H1 (cell line): ENCODE measurements around the gene SART1. TPM values are rescaled to one million over a fixed set of nuclear protein-coding genes. Genes with fewer than 3 reads are reported as not detected.

Experiments used
- RAD21 ChIP-seq, 2 experiments: IDR thresholded peaks in 1 of 2; conservative IDR thresholded peaks in 1 of 2; 2 replicates each; pipeline ENCODE4 v1.6.1; 2011; ENCODE audit warnings: low read depth in 2 of 2, low read length in 2 of 2, improper control_type of control experiment in 1 of 2, inconsistent platforms in 1 of 2, mild to moderate bottlenecking in 1 of 2, moderate library complexity in 1 of 2
- polyA plus RNA-seq, 7 experiments: library from polyadenylated mRNA; depleted of rRNA in 3 of 7; stranded (reverse) in 5 of 7; unstranded in 2 of 7; fragments of >200 nt in 5 of 7; fragments of 200-250 nt in 2 of 7; gene quantifications; 1 replicate in 5 of 7; 2 replicates in 1 of 7; 4 replicates in 1 of 7; pipeline versions ENCODE4 v1.2.1 to v1.2.3, GENCODE V29; 2011 to 2013; ENCODE audit warnings: missing spikeins in 2 of 7, mixed read lengths in 2 of 7
- total RNA-seq: library from RNA; stranded (reverse); fragmentation: NEBNext Ultra II Directional; extraction: Animal tissue kit (Norgen Biotek cat#: 25700); gene quantifications from 2 replicates; pipeline ENCODE4 v1.2.1, GENCODE V29; 2021

SART1 gene
- total and polyA plus RNA-seq, 2 of the 8 experiments (the other 6 are each of a cell fraction or from before 2014, with no cell fraction given): 9.7 to 46.1 TPM

- no peak for TF ChIP-seq RAD21 (IDR thresholded peaks at IDR 0.05 in 1 of 2, conservative IDR thresholded peaks at IDR 0.05 in 1 of 2; ENCODE audit: low read depth in 2 of 2, low read length in 2 of 2)
Observed at GRCh38 chr11:65917434-65918210, 43.9 kb upstream of the SART1 start (continued).
